HepG2 (cell line): ENCODE results near the gene IRF1. TPM values are rescaled to one million over a fixed set of nuclear protein-coding genes. Genes with fewer than 3 reads are reported as not detected.

Source experiments
- ATAC-seq: fragments of 200-7000 bp; cut with Tn5 transposase; 3 replicates; pipeline ENCODE4 v1.9.1; 2020; ENCODE audit warnings: mild to moderate bottlenecking, moderate library complexity
- BruUV-seq: library from RNA; stranded (reverse); fragments of 400-500 nt; replicated peaks from 2 replicates; lab custom pipeline; 2021; lab: Mats Ljungman, UMichigan
- CTCF ChIA-PET: fragments of 300-600 bp; formaldehyde crosslinking; extraction: SDS; loops from one replicate; lab custom pipeline; 2021; ENCODE audit warnings: low total read pairs, inconsistent platforms, low intra/inter-chr PET ratio; lab: Yijun Ruan, JAX
- POLR2A ChIA-PET: fragments of 350-600 bp; sonication (Branson Sonifier 250); formaldehyde crosslinking; loops from one replicate; lab custom pipeline; 2020; ENCODE audit warnings: antibody characterized with exemption, inconsistent platforms; lab: Yijun Ruan, JAX
- DNase-seq: peaks from one replicate; pipeline ENCODE4 v3.0.0-alpha.2; 2015; ENCODE audit warnings: low spot score
- FAIRE-seq: peaks from 3 replicates; lab custom pipeline; 2011; peaks lifted over from hg19 to GRCh38; lab: Jason Lieb, UNC
- H2AFZ ChIP-seq: one replicate; pipeline ENCODE4 v1.6.1; 2011; ENCODE audit warnings: low read length, inconsistent platforms
- H3K27ac ChIP-seq: fragments of 300-600 bp; 3 replicates; pipeline ENCODE4 v1.8.0; 2011; ENCODE audit warnings: mixed run types, mild to moderate bottlenecking, mixed read lengths, low read length, inconsistent platforms; ENCODE audit not compliant: insufficient read depth; ENCODE audit errors: extremely low read length
- H3K27me3 ChIP-seq, 2 experiments: fragments of 200-600 bp in 1 of 2; 2 replicates in 1 of 2; 3 replicates in 1 of 2; pipeline versions ENCODE4 v1.6.0 to v1.8.0; 2011; ENCODE audit warnings: low read length in 2 of 2, mild to moderate bottlenecking in 2 of 2, moderate library complexity in 2 of 2, inconsistent platforms in 1 of 2; ENCODE audit not compliant: insufficient read depth in 2 of 2, control insufficient read depth in 1 of 2
- H3K36me3 ChIP-seq, 2 experiments: fragments of 200-600 bp in 1 of 2; replicated peaks in 1 of 2; 2 replicates in 1 of 2; 3 replicates in 1 of 2; pipeline versions ENCODE4 v1.5.1 to v1.8.0; 2011; ENCODE audit warnings: low read length in 2 of 2, inconsistent platforms in 1 of 2; ENCODE audit not compliant: insufficient read depth in 2 of 2, control insufficient read depth in 1 of 2
- H3K4me1 ChIP-seq: 2 replicates; pipeline ENCODE4 v1.5.1; 2012; ENCODE audit warnings: low read length, inconsistent platforms; ENCODE audit not compliant: insufficient read depth
- H3K4me2 ChIP-seq: 2 replicates; pipeline ENCODE4 v1.6.0; 2011; ENCODE audit warnings: low read depth, low read length, inconsistent platforms
- H3K4me3 ChIP-seq, 3 experiments: fragments of 200-600 bp in 1 of 3; sonication (generic), shearing (Covaris generic) in 1 of 3; replicated peaks in 1 of 3; 2 replicates each; pipeline ENCODE4 v1.5.1; 2011 to 2016; ENCODE audit warnings: low read length in 3 of 3, inconsistent platforms in 2 of 3, low read depth in 2 of 3, mild to moderate bottlenecking in 2 of 3, control low read depth in 1 of 3, mixed read lengths in 1 of 3; ENCODE audit not compliant: insufficient read depth in 1 of 3
- H3K79me2 ChIP-seq: one replicate; pipeline ENCODE4 v1.6.1; 2011; ENCODE audit warnings: low read length, inconsistent platforms; ENCODE audit not compliant: insufficient read depth
- H3K9ac ChIP-seq: 2 replicates; pipeline ENCODE4 v1.6.0; 2011; ENCODE audit warnings: mild to moderate bottlenecking, low read depth, low read length, inconsistent platforms; ENCODE audit not compliant: insufficient read depth
- H3K9me3 ChIP-seq: 2 replicates; pipeline ENCODE4 v1.5.1; 2012; ENCODE audit warnings: mild to moderate bottlenecking, low read length
- H4K20me1 ChIP-seq: 2 replicates; pipeline ENCODE4 v1.6.0; 2011; ENCODE audit warnings: inconsistent platforms, mild to moderate bottlenecking, low read length, moderate library complexity; ENCODE audit not compliant: insufficient read depth
- IKZF1 ChIP-seq: fragments of 450-650 bp; IDR thresholded peaks from 2 replicates; pipeline ENCODE4 v1.7.1; 2016
- KAT2B ChIP-seq: fragments of 150-350 bp; IDR thresholded peaks from 2 replicates; pipeline ENCODE4 v1.6.1; 2014; ENCODE audit warnings: low read depth, low read length, borderline replicate concordance
- RAD21 ChIP-seq: fragments of 450-650 bp; formaldehyde crosslinking; IDR thresholded peaks from 2 replicates; pipeline ENCODE4 v1.5.0; 2020; ENCODE audit warnings: mild to moderate bottlenecking
- ZNF143 ChIP-seq: sonication (generic); formaldehyde crosslinking; IDR thresholded peaks from 2 replicates; pipeline ENCODE4 v1.4.0; 2020; ENCODE audit warnings: missing genetic modification reagents
- ZNF232 ChIP-seq: sonication (generic); formaldehyde crosslinking; IDR thresholded peaks from 2 replicates; pipeline ENCODE4 v1.4.0; 2020; ENCODE audit warnings: missing genetic modification reagents, borderline replicate concordance
- ZNF564 ChIP-seq: sonication (generic); formaldehyde crosslinking; IDR thresholded peaks from 2 replicates; pipeline ENCODE4 v1.8.1; 2023; ENCODE audit warnings: mild to moderate bottlenecking, missing genetic modification reagents
- ZNF629 ChIP-seq: sonication (generic); formaldehyde crosslinking; conservative IDR thresholded peaks from 2 replicates; pipeline ENCODE4 v1.5.0; 2020; ENCODE audit warnings: missing genetic modification reagents
- ZNF737 ChIP-seq: sonication (generic); formaldehyde crosslinking; IDR thresholded peaks from 2 replicates; pipeline ENCODE4 v1.5.0; 2020; ENCODE audit warnings: missing genetic modification reagents, mild to moderate bottlenecking, borderline replicate concordance
- ZNF768 ChIP-seq: sonication (generic); formaldehyde crosslinking; IDR thresholded peaks from 2 replicates; pipeline ENCODE4 v1.4.0; 2020; ENCODE audit warnings: missing genetic modification reagents
- ZNF775 ChIP-seq: sonication (generic); formaldehyde crosslinking; IDR thresholded peaks from 2 replicates; pipeline ENCODE4 v1.4.0; 2020; ENCODE audit warnings: missing genetic modification reagents, mild to moderate bottlenecking, moderate library complexity, borderline replicate concordance
- WGBS: methylation state at CpG from one replicate; pipeline ENCODE4 v1.1.6; 2017; ENCODE audit warnings: low lambda C conversion rate; 5-methylcytosine and 5-hydroxymethylcytosine counted together
- in situ Hi-C: cut with HindIII; loops from 2 replicates; pipeline ENCODE4 v1.10.0; 2017; ENCODE audit warnings: low pct_unique_long_range_greater_than_20kb; ENCODE audit not compliant: extremely low pct_ligation_motif_present
- intact Hi-C: fragments of 100-400 bp; cut with micrococcal nuclease; formaldehyde crosslinking; loops from one replicate; pipeline ENCODE4 v1.10.0; 2022; ENCODE audit not compliant: unreplicated experiment
- polyA plus RNA-seq, 8 experiments: library from polyadenylated mRNA; depleted of rRNA in 3 of 8; stranded (reverse) in 7 of 8; unstranded in 1 of 8; fragments of >200 nt; fragmentation: Illumina TruSeq in 4 of 8; extraction: Trizol in 4 of 8; gene quantifications; 2 replicates each; pipeline versions ENCODE4 v1.2.1 to v1.2.3, GENCODE V29; 2011 to 2016; ENCODE audit warnings: low read depth in 4 of 8, missing spikeins in 1 of 8, mixed read lengths in 1 of 8; ENCODE audit not compliant: insufficient read depth in 1 of 8
- total RNA-seq, 5 experiments: library from RNA; depleted of rRNA; stranded (reverse); fragments of >200 nt; fragmentation: Illumina TruSeq; extraction: Trizol; gene quantifications; 2 replicates each; pipeline ENCODE4 v1.2.3, GENCODE V29; 2016; ENCODE audit warnings: low read depth in 1 of 5

IRF1 gene
- total and polyA plus RNA-seq, 2 of the 13 experiments (the other 11 are each of a cell fraction or from before 2014, with no cell fraction given): 4.1 to 8.8 TPM

GRCh38 chr5:132471151-132471907 is 19.2 kb downstream of the IRF1 start:
- POLR2A ChIA-PET: no interaction called here
- FAIRE-seq (no peak), ATAC-seq (no peak), DNase-seq (no peak)
- Histone ChIP-seq H3K9ac (no peak overlapping the region), H3K4me2 (no peak overlapping the region), H3K9me3 (no peaks in the 10 kb centered on the region), H4K20me1 (no peaks in the 10 kb centered on the region), H3K27ac (no peak overlapping the region), H3K27me3 (no peaks in the 10 kb centered on the region), H3K36me3 (no peaks in the 10 kb centered on the region), H3K4me3 (no peak overlapping the region), H3K79me2 (no peaks in the 10 kb centered on the region), H2AFZ (no peak overlapping the region), H3K4me1 (peaks cover 68% of the 10 kb centered on the region)
- TF ChIP-seq ZNF629 (CRISPR knock-in tag) (0 out of 2 replicates have a peak, but pooled peaks have one; percentile 41), RAD21 (CRISPR knock-in tag) (no peak), ZNF564 (CRISPR knock-in tag) (no peak), ZNF737 (CRISPR knock-in tag) (no peak), ZNF768 (CRISPR knock-in tag) (peak; percentile 80; the same call in 1 of the 2 replicates)
- WGBS: 38% methylated on average over 2 of the region's 2 CpGs
- CTCF ChIA-PET: no interaction called here
- no TSS peak for BruUV-seq
- in situ Hi-C loops (no loop called here), intact Hi-C loops (no loop called here)

DNA sequence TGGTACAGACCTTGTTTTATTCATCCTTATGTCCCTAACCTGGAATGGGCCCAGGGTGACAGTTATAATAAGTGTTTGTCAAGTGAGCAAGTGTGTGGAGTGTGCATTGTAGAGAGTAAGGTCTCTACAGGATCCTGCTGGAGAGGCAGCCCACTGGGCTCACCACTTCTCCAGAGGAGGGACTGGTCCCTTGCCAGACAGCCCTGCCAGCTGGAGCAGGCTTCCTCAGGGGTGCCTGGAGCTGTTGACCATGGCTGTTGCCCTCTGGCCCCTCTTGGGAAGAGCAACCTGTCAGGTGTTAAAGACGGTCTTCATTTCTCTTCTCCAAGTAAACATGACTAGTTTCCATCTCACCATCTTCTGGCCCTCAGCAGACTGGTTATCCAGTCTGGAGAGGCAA is 20.0 kb downstream of the IRF1 start:
- Histone ChIP-seq H3K36me3 (no peaks in the 10 kb centered on the region), H3K9ac (no peak overlapping the region), H3K4me1 (peaks cover 68% of the 10 kb centered on the region), H3K4me2 (no peak overlapping the region), H4K20me1 (no peaks in the 10 kb centered on the region), H3K27ac (no peak overlapping the region), H3K9me3 (no peaks in the 10 kb centered on the region), H3K27me3 (no peaks in the 10 kb centered on the region), H2AFZ (no peak overlapping the region), H3K79me2 (no peaks in the 10 kb centered on the region), H3K4me3 (no peak overlapping the region)
- ATAC-seq (no peak), DNase-seq (no peak), FAIRE-seq (no peak)
- WGBS: 14% methylated on average over 1 of the region's 1 CpG
- POLR2A ChIA-PET: interaction anchor here (1.0 to 2.2 kb wide), 8 partner anchors 8 to 60 kb away, joined by 3 to 23 read pairs (median 6); partner anchors contain the start of gene IRF1
- 0 out of 2 replicates have a peak, but pooled peaks have one; percentile 5 for TF ChIP-seq ZNF143 (CRISPR knock-in tag)
- no peak for TF ChIP-seq ZNF775 (CRISPR knock-in tag)
- TF ChIP-seq KAT2B: no peak
- TF ChIP-seq ZNF232 (CRISPR knock-in tag): no peak
- no peak for TF ChIP-seq IKZF1
- intact Hi-C loops: no loop called here
- in situ Hi-C loops: no loop called here
- CTCF ChIA-PET: interaction anchor here (1.0 kb wide), 1 partner anchor 52 kb away, joined by 3 read pairs; no protein-coding TSS in a partner anchor
- BruUV-seq: no TSS peak
